C4-2B (cell line): ENCODE results near the gene SSNA1.
A peak's percentile ranks its signal among the peaks of the same experiment; 100 is the strongest.

Experiments
- H3K27ac ChIP-seq: fragments of 450-650 bp; 2 replicates; pipeline ENCODE4 v1.5.1; 2017
- ZFX ChIP-seq: fragments of 450-650 bp; IDR thresholded peaks from 2 replicates; pipeline ENCODE4 v1.6.1; 2017
- TF ChIP-seq, protein P1 (sequence below): fragments of 450-650 bp; conservative IDR thresholded peaks from 2 replicates; pipeline ENCODE4 v1.5.1; 2017; ENCODE audit warnings: mild to moderate bottlenecking

Gene SSNA1

DNA sequence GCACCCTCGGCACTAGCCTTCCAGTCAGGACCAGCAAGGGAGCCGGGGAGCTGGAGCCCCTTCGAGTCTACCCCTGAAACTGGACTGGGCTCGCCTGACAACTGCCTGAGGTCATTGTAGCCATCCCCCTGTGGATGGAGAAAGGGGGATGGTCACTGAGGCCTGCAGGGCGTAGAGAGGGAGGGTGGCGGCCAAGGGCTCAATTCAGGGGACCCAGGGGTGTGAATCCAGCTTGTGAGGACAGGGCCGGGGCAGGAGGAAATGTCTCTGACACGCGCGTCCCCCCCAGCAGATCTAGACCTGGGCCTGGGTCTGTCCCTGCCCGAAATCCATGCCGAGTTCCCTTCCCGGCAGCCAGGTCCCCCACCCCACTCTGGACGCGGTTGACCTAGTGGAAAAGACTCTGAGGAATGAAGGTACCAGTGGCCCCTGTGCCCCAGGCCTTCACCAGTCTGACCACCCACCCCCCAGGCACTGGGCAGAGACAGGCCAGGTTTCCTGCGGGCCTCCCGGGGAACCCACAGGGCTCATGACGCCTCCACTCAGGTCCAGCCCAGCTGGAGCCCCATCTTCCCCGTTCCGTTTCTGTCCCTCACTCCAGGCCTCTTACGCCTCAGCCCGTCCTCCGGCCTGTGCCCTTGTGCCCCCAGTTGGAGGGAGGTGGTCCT, 43.0 kb downstream of the SSNA1 start:
- TF ChIP-seq, protein P1, sequence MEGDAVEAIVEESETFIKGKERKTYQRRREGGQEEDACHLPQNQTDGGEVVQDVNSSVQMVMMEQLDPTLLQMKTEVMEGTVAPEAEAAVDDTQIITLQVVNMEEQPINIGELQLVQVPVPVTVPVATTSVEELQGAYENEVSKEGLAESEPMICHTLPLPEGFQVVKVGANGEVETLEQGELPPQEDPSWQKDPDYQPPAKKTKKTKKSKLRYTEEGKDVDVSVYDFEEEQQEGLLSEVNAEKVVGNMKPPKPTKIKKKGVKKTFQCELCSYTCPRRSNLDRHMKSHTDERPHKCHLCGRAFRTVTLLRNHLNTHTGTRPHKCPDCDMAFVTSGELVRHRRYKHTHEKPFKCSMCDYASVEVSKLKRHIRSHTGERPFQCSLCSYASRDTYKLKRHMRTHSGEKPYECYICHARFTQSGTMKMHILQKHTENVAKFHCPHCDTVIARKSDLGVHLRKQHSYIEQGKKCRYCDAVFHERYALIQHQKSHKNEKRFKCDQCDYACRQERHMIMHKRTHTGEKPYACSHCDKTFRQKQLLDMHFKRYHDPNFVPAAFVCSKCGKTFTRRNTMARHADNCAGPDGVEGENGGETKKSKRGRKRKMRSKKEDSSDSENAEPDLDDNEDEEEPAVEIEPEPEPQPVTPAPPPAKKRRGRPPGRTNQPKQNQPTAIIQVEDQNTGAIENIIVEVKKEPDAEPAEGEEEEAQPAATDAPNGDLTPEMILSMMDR, result no peak
- TF ChIP-seq ZFX, result no peak
- H3K27ac ChIP-seq, result peak overlapping the region; percentile 64; the same call in 1 of the 2 replicates

DNA sequence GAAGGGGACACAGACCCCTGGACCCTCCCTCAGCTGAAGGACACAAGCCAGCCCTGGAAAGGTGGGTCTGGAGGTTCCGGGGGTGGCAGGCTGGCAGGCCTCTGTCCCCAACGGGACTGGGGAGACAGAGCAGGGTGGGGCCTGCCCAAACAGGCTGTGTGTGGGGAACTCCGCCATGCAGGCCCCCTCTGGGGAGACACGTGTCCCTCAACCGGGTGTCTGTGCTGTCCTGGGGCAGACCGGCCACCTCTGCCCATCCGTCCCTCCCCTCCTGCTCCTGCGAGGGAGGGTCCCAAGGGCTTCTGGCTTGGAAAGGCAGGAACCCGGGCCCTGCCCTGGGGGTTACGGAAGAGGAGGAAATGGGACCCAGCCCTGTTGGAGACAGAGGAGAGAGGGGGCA, 43.6 kb downstream of the SSNA1 start:
- TF ChIP-seq, protein P1, result no peak
- no peak for TF ChIP-seq ZFX
- peak overlapping the region; percentile 64 for H3K27ac ChIP-seq

DNA sequence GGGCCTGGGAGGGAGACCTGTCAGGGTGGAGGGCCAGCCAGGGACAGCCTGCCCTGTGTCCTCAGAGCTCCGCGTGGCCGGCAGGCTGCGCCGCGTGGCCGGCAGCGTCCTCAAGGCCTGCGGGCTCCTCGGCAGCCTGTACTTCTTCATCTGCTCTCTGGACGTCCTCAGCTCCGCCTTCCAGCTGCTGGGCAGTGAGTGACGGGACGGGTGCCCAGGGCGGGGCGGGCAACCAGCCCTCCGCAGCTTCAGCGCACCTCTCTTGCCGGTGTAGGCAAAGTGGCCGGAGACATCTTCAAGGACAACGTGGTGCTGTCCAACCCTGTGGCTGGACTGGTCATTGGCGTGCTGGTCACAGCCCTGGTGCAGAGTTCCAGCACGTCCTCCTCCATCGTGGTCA, 44.0 kb downstream of the SSNA1 start:
- H3K27ac ChIP-seq, result peak overlapping the region; percentile 64
- TF ChIP-seq, protein P1, result no peak
- 0 out of 2 replicates have a peak, but pooled peaks have one; percentile 29 for TF ChIP-seq ZFX

DNA sequence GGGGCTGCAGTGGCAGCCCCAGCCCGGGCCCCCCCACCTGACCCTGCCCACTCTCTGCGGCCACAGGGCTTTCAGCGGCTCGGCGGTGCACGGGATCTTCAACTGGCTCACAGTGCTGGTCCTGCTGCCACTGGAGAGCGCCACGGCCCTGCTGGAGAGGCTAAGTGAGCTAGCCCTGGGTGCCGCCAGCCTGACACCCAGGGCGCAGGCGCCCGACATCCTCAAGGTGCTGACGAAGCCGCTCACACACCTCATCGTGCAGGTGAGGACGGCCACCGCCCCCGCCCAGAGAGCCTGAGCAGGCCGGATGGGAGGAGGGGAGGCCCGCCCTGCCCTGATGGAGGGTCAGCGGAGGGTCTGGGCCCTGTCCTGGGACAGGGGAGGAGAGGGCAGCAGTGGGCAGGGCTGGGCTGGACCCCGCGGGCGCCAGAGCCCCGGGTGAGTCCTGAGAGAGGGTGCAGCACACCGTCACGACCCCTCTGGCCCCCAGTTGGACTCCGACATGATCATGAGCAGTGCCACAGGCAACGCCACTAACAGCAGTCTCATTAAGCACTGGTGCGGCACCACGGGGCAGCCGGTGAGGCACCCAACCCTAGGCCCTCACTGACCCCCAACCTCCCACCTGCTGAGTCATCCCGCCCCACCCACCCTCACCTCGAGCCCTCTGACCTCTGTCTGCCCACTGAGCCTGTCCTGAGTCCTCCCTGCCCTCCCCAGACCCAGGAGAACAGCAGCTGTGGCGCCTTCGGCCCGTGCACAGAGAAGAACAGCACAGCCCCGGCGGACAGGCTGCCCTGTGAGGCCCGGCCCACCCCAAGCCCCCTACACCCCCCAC, 44.9 kb downstream of the SSNA1 start:
- TF ChIP-seq, protein P1, result no peak
- TF ChIP-seq ZFX, result no peak
- H3K27ac ChIP-seq, result no peak overlapping the region; the same call in 1 of the 2 replicates

DNA sequence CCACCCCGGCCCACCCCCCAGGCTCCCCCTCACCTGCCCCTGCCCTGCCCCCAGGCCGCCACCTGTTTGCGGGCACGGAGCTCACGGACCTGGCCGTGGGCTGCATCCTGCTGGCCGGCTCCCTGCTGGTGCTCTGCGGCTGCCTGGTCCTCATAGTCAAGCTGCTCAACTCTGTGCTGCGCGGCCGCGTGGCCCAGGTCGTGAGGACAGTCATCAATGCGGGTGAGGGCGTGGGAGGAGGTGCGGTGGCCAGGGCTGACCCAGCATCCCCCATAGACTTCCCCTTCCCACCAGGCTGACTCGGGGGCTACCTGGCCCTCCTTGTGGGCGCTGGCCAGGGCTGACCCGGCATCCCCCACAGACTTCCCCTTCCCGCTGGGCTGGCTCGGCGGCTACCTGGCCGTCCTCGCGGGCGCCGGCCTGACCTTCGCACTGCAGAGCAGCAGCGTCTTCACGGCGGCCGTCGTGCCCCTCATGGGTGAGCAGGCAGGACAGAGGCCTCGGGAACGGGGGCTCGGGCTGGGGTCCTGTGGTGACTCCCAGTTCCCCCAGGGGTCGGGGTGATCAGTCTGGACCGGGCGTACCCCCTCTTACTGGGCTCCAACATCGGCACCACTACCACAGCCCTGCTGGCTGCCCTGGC, 45.7 kb downstream of the SSNA1 start:
- no peak overlapping the region for H3K27ac ChIP-seq
- TF ChIP-seq, protein P1, result no peak
- TF ChIP-seq ZFX, result no peak

DNA sequence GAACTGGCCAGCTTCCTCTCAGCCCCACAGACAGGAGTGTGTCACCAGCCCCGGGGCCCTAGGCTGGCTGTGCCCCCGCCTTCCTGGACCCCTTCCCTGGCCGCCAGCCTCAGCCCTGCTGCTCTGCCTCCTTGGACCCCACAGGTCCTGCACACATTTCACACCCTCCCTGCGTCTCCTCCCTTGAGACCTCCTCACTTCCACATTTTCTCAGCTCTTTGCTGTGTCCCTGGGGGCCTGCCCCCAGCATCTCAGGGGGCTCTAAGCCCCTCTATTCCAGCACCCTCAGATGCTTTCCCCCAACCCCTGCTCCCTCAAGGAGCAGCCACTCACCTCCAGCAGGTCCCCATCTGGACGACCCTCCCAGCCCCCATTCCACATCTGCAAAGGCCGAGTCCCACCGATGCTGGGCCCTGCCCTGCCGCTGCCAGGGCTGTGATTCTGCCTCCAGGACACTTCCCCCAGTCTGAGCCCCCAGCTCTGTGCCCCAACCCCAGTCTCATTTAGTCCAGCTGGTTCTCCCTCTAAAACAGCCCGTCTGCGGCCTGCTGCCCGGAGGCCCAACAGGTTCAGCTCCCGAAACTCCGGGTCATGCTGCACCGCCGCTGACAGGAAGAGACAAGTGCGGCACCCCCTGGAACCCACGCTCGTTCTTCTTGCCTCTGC, 46.4 kb downstream of the SSNA1 start:
- no peak overlapping the region for H3K27ac ChIP-seq
- no peak for TF ChIP-seq ZFX
- TF ChIP-seq, protein P1, result no peak
